ENCODE measurements around the gene BBS2. TPM values are rescaled to one million over a fixed set of nuclear protein-coding genes. Genes with fewer than 3 reads are reported as not detected.

BBS2 gene
- total RNA-seq, 2 experiments from 2014 or later: 8.4 to 9.6 TPM

DNA sequence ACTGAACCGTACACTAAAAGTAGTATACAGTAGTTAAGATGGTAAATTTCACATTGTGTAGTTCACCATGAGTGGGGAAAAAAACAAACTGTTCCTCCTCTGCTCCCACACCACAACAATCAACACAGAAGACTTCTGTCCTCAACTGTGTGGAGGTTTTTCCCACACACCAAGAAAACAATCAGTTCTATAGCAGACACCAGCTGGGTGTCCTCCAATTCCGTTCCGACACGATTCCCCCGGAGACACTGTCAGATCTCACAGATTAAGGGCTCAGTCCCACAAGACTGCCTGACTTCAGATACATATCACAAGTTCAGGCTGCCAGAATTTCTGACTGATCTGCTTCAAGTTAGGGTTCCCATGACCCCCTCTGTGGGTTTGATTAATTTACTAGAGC lies 31.8 kb downstream of the BBS2 start:
- ATAC-seq (no peak), DNase-seq (no peak)
- CTCF ChIA-PET: interaction anchor here (1.4 kb wide), 1 partner anchor 17 kb away, joined by 3 read pairs; no protein-coding TSS in a partner anchor
- Mint-ChIP-seq H3K36me3 (ENCODE audit: low read depth) (peaks cover 5% of the 10 kb centered on the region), H3K4me3 (no peak overlapping the region), H3K27ac (no peak overlapping the region), H3K27me3 (ENCODE audit: low read depth) (no peaks in the 10 kb centered on the region), H3K9me3 (ENCODE audit: insufficient read depth) (no peaks in the 10 kb centered on the region), H3K4me1 (ENCODE audit: low read depth) (no peaks in the 10 kb centered on the region)
- POLR2A ChIA-PET: no interaction called here

DNA sequence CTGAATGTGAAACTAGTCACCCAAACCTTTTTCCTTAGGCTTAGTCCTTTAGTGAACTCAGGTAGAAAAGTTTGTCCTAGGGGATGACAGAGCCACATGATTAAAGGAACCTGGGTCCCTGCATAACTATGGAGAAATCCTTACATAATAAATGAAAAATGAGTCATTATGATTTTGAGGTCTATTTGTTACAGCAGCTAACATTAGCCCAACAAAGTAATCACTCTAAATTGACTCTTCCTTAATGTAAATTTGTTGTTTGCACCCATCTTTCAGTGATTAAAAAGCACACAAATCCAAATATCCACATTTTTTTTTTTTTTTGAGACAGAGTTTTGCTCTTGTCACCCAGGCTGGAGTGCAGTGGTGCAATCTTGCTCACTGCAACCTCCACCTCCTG lies 36.4 kb downstream of the BBS2 start:
- no peaks in the 10 kb centered on the region for H3K4me1 Mint-ChIP-seq (ENCODE audit: low read depth)
- H3K27ac Mint-ChIP-seq: no peak overlapping the region
- ChIA-PET POLR2A (no interaction called here), CTCF (no interaction called here)
- H3K4me3 Mint-ChIP-seq: no peak overlapping the region
- peaks cover 15% of the 10 kb centered on the region for H3K36me3 Mint-ChIP-seq (ENCODE audit: low read depth)
- no peak for ATAC-seq
- no peak for DNase-seq
- no peaks in the 10 kb centered on the region for H3K9me3 Mint-ChIP-seq (ENCODE audit: insufficient read depth)
- H3K27me3 Mint-ChIP-seq (ENCODE audit: low read depth): no peaks in the 10 kb centered on the region

DNA sequence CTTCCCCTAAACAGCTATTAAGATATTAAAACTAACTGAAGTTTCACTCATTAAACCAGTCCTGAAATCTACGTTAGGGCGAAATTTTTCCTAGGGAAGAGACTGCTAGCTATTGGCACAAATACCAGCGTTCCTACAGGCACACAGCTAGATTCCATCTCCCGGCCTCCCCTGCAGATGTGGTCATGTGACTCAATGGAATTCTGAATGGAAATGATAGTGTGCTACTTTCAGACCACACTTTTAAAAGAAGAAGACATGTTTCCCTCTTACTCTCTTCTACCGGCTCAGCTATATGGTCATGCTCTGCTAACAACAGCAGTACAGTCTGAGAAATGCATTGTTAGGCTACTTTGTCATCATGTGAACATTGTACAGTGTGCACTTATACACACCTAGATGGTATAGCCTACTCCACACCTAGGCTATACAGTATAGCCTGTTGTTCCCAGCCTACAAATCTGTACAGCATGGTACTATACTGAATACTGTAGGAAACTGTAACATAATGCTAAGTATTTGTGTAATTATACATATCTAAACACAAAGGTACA lies 37.1 kb downstream of the BBS2 start:
- Mint-ChIP-seq H3K27me3 (ENCODE audit: low read depth) (no peaks in the 10 kb centered on the region), H3K4me3 (no peak overlapping the region), H3K9me3 (ENCODE audit: insufficient read depth) (no peaks in the 10 kb centered on the region), H3K36me3 (ENCODE audit: low read depth) (peaks cover 15% of the 10 kb centered on the region), H3K27ac (no peak overlapping the region), H3K4me1 (ENCODE audit: low read depth) (peaks cover under 1% of the 10 kb centered on the region)
- DNase-seq: no peak
- POLR2A ChIA-PET: no interaction called here
- ATAC-seq: no peak
- CTCF ChIA-PET: interaction anchor here (1.5 kb wide), 1 partner anchor 14 kb away, joined by 3 read pairs; no protein-coding TSS in a partner anchor

DNA sequence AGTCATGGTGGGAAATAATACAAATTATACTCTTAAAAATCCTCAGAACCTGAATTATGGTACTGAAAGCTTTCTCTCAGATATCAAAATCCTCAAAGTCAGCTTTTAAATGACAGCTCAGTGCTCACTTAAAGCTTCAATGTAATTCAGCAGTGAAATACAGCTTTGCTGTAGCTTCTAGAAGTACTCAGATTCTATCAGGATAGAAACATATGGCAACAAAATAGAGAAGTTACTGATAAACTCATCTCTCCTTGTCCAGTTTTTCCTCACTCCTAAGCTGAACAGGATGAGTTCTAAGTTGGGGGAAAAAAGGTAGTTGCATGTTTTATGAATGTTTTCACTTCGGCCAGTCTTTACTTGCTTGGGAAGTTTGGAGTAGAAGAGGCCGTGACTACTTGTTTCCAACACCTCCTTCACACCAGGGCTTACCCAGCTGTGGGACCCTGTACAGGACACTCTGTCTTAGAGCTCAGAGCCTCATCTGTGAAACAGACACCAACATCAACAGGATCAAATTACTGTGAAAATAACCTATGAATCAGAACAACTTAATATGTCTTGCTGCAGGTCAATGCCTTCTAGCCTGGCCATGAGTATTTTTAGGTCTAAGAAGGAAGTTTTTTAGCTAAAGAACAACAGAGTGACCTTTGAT lies 38.2 kb downstream of the BBS2 start:
- Mint-ChIP-seq H3K9me3 (ENCODE audit: insufficient read depth) (no peaks in the 10 kb centered on the region), H3K27ac (no peak overlapping the region), H3K36me3 (ENCODE audit: low read depth) (peaks cover 26% of the 10 kb centered on the region), H3K4me3 (no peak overlapping the region), H3K27me3 (ENCODE audit: low read depth) (no peaks in the 10 kb centered on the region), H3K4me1 (ENCODE audit: low read depth) (peaks cover 7% of the 10 kb centered on the region)
- no peak for DNase-seq
- ChIA-PET POLR2A (no interaction called here), CTCF (interaction anchor here (1.3 to 1.5 kb wide), 3 partner anchors 13 to 29 kb away, joined by 3 to 4 read pairs (median 3); no protein-coding TSS in a partner anchor)
- no peak for ATAC-seq

DNA sequence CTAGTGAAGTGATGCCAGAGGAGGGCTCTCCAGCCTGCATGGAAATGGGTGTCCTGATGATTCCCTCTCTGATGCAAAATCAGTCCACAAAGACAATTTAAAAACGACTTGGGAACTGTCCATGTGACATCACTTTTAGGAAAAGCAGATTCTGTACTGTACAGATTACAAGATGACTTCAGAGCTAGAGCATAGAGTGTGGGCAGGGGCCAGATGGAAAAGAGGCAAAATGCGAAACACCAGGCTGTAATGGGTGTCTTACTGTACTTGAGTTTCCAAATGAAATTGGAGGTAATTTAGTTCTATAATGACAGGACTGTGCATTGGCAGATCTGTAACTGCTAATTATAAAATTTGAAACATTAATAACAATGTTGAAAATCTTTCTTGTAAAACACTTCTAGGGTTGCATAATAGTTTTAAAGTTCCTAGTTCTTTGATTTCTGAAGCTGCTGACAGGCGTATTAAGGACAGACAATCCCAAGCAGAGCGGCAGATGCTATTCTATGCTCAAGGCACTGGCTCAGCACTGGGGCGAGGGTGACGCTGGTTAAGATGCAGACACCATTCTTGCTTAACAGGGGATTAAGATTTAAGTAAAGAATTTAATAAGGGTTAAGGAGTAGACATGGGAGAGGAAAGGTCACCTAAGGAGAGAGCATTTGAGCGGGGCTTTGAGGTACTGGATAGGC lies 38.9 kb downstream of the BBS2 start:
- POLR2A ChIA-PET: no interaction called here
- Mint-ChIP-seq H3K27ac (no peak overlapping the region), H3K4me3 (no peak overlapping the region), H3K27me3 (ENCODE audit: low read depth) (no peaks in the 10 kb centered on the region), H3K9me3 (ENCODE audit: insufficient read depth) (no peaks in the 10 kb centered on the region), H3K36me3 (ENCODE audit: low read depth) (peaks cover 30% of the 10 kb centered on the region), H3K4me1 (ENCODE audit: low read depth) (peaks cover 7% of the 10 kb centered on the region)
- ATAC-seq: no peak
- CTCF ChIA-PET: interaction anchor here (1.3 to 1.5 kb wide), 3 partner anchors 12 to 30 kb away, joined by 3 to 4 read pairs (median 3); no protein-coding TSS in a partner anchor
- no peak for DNase-seq

DNA sequence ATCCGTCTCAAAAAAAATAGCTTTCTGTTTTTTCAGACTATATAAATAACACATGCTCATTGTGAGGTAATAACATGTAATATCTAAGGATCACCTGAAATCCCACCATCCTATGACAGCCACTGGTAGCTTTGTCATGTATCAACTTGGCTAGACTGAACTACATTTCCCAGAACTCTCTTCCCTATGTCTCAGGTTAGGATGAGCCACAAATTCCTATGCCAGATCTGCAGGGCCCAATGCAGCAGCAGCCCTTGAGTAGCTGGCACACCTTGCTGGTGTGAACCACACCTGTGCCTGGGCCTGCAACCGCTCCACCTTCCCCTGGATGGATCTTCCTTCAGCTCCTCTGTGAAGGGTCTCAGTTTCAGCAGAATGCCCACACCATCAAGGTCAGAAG lies 40.4 kb downstream of the BBS2 start:
- Mint-ChIP-seq H3K27me3 (ENCODE audit: low read depth) (no peaks in the 10 kb centered on the region), H3K36me3 (ENCODE audit: low read depth) (peaks cover 38% of the 10 kb centered on the region), H3K9me3 (ENCODE audit: insufficient read depth) (no peaks in the 10 kb centered on the region), H3K4me3 (no peak overlapping the region), H3K4me1 (ENCODE audit: low read depth) (peaks cover 7% of the 10 kb centered on the region), H3K27ac (no peak overlapping the region)
- ChIA-PET CTCF (interaction anchor here (0.6 to 1.5 kb wide), 2 partner anchors 11 to 123 kb away, joined by 3 read pairs; no protein-coding TSS in a partner anchor), POLR2A (interaction anchor here (0.6 kb wide), 1 partner anchor 110 kb away, joined by 3 read pairs; no protein-coding TSS in a partner anchor)
- no peak for ATAC-seq
- DNase-seq: no peak

DNA sequence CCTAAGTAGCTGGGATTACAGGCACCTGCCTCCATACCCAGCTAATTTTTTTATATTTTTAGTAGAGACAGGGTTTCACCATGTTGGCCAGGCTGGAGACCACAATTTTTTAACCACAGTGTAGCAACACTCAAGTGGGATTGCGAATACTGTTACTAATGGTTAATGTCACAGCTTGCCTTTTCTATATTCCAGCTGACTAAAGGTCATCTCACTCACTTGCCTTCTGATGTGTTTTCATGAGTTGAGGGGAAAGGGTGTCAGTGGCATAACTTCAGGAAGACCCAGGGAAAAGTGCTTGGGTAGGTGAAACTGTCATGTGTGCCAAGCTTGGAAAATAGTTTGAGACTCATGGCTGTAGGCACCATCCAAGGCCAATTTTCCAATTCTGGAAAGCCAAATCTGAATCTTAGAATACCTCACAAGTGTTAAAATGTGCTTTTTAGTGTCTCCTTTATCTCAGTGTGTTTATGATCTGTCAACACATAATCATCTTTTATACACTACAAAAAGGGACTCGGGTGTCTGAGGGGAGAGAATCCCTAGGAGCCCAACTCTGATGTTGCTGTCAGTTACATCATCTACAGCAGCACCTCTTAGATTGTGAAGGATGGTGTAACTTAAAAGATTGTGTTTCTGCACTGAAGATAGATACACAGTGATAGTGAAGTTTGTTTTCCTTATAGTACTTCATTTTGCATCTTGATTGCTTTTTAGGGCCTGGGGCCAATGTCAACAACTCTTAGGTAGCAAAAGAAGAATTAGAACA lies 41.4 kb downstream of the BBS2 start:
- H3K27ac Mint-ChIP-seq: no peak overlapping the region
- ChIA-PET POLR2A (no interaction called here), CTCF (interaction anchor here (1.5 kb wide), 1 partner anchor 122 kb away, joined by 3 read pairs; no protein-coding TSS in a partner anchor)
- H3K36me3 Mint-ChIP-seq (ENCODE audit: low read depth): peaks cover 41% of the 10 kb centered on the region
- H3K4me1 Mint-ChIP-seq (ENCODE audit: low read depth): peaks cover 7% of the 10 kb centered on the region
- no peaks in the 10 kb centered on the region for H3K9me3 Mint-ChIP-seq (ENCODE audit: insufficient read depth)
- DNase-seq: no peak
- no peak for ATAC-seq
- no peak overlapping the region for H3K4me3 Mint-ChIP-seq
- no peaks in the 10 kb centered on the region for H3K27me3 Mint-ChIP-seq (ENCODE audit: low read depth)

DNA sequence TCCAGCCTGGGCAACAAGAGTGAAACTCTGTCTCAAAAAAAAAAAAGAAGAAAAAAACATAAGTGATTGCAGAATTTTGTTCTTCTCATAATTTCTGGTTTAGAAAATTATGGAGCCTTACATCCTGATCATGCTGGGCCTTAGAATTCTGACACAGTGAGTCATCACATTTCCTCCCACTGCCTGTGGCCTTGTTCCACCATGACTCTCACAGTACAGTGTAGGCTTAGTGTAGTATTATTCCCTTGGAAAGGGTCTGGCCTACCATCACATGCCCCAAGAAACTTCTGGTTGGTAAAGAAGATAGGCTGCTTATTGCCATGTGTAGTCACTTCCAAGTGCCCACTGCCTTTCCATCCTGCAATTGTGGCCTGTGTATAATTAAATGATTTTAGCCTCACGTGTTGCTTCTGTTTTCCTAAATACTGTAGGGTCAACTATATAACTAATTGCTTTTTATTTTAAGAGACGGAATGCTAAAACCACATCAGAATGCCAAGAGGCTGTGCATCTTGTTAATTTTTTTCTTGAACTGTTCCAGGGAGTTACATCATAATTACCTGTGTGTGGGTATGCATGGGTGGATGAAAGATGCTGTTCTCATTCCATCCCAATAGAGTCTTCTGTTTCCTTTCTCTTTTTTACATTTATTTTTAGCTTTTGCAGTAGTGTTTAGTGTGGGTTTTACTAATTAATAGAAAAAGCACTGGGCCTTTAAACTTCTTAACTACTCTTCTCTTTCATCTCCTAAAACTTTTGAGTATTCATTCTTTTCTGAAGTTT lies 42.5 kb downstream of the BBS2 start:
- H3K4me3 Mint-ChIP-seq: no peak overlapping the region
- H3K27ac Mint-ChIP-seq: no peak overlapping the region
- POLR2A ChIA-PET: no interaction called here
- peaks cover 7% of the 10 kb centered on the region for H3K4me1 Mint-ChIP-seq (ENCODE audit: low read depth)
- no peaks in the 10 kb centered on the region for H3K9me3 Mint-ChIP-seq (ENCODE audit: insufficient read depth)
- peaks cover 48% of the 10 kb centered on the region for H3K36me3 Mint-ChIP-seq (ENCODE audit: low read depth)
- H3K27me3 Mint-ChIP-seq (ENCODE audit: low read depth): no peaks in the 10 kb centered on the region
- no peak for DNase-seq
- CTCF ChIA-PET: no interaction called here
- ATAC-seq: no peak

DNA sequence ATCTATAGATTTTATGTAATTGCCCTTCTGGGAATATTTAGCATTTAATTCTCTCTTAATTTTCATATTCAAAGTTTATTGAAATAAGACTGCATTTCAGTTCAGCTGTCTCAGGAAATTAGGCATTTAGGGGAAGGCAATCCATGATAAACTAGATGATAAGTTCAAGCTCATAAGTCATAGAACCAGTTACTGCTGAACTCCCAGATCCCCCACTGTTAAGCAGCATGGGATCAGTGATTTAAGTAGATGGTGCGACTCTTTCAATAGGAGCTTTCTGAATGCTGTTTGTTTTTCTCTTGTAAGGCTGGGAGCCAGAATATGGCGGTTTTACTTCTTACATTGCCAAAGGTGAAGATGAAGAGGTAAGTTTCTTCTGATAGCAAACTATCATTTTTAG lies 44.6 kb downstream of the BBS2 start:
- DNase-seq (no peak), ATAC-seq (no peak)
- H3K27ac Mint-ChIP-seq: no peak overlapping the region
- peaks cover 7% of the 10 kb centered on the region for H3K4me1 Mint-ChIP-seq (ENCODE audit: low read depth)
- ChIA-PET CTCF (interaction anchor here (1.5 kb wide), 1 partner anchor 11 kb away, joined by 6 read pairs; no protein-coding TSS in a partner anchor), POLR2A (no interaction called here)
- no peak overlapping the region for H3K4me3 Mint-ChIP-seq
- H3K27me3 Mint-ChIP-seq (ENCODE audit: low read depth): no peaks in the 10 kb centered on the region
- H3K9me3 Mint-ChIP-seq (ENCODE audit: insufficient read depth): no peaks in the 10 kb centered on the region
- peaks cover 62% of the 10 kb centered on the region for H3K36me3 Mint-ChIP-seq (ENCODE audit: low read depth)

DNA sequence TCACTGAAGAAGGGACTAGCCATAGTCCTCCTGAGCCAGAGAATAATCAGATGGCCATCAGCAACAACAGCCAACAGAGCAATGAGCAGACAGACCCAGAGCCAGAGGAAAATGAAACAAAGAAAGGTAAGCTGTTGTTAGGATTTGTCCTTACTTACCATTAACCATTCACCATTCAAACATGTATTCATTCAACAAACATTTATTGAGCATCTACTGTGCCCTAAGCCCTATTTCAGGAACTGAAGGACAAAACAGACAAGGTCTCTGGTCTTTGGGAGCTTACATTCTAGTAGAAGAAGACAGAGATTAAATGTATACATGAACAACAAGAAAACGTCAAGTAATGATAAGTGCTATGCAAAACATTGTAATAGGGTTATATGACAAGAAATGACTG lies 49.2 kb downstream of the BBS2 start:
- Mint-ChIP-seq H3K9me3 (ENCODE audit: insufficient read depth) (no peaks in the 10 kb centered on the region), H3K27me3 (ENCODE audit: low read depth) (no peaks in the 10 kb centered on the region), H3K4me1 (ENCODE audit: low read depth) (no peaks in the 10 kb centered on the region), H3K36me3 (ENCODE audit: low read depth) (peaks cover 65% of the 10 kb centered on the region), H3K4me3 (no peak overlapping the region), H3K27ac (no peak overlapping the region)
- DNase-seq (no peak), ATAC-seq (no peak)
- POLR2A ChIA-PET: interaction anchor here (0.9 kb wide), 1 partner anchor 9 kb away, joined by 3 read pairs; no protein-coding TSS in a partner anchor
- CTCF ChIA-PET: interaction anchor here (1.2 kb wide), 1 partner anchor 18 kb away, joined by 3 read pairs; no protein-coding TSS in a partner anchor

DNA sequence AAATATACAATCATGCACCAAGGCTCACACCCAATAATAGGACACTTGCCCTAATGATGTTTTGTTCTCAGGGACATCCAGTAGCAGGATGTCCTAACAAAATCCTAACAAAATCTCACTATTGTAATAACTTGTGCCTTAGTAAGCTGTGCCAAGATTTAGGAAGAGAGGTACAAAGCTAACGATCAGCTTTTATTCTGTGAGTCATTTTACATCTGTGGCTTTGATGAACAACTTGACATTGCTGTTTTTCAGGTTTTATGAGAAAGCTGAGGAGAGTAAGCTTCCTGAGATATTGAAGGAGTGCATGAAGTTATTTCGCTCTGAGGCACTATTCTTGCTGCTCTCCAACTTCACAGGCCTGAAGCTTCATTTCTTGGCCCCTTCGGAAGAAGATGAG lies 49.6 kb downstream of the BBS2 start:
- no peak for ATAC-seq
- POLR2A ChIA-PET: no interaction called here
- no peak overlapping the region for H3K4me3 Mint-ChIP-seq
- H3K9me3 Mint-ChIP-seq (ENCODE audit: insufficient read depth): no peaks in the 10 kb centered on the region
- H3K27ac Mint-ChIP-seq: no peak overlapping the region
- H3K27me3 Mint-ChIP-seq (ENCODE audit: low read depth): no peaks in the 10 kb centered on the region
- no peak for DNase-seq
- no peaks in the 10 kb centered on the region for H3K4me1 Mint-ChIP-seq (ENCODE audit: low read depth)
- CTCF ChIA-PET: interaction anchor here (1.2 kb wide), 1 partner anchor 18 kb away, joined by 3 read pairs; no protein-coding TSS in a partner anchor
- peaks cover 65% of the 10 kb centered on the region for H3K36me3 Mint-ChIP-seq (ENCODE audit: low read depth)
